ENCODE data around the gene NFIA.
"Not testable (repeated sequence)": the region's sequence is repeated elsewhere in the genome, so short reads cannot be mapped to it uniquely, and the experiment has no call there.

DNA sequence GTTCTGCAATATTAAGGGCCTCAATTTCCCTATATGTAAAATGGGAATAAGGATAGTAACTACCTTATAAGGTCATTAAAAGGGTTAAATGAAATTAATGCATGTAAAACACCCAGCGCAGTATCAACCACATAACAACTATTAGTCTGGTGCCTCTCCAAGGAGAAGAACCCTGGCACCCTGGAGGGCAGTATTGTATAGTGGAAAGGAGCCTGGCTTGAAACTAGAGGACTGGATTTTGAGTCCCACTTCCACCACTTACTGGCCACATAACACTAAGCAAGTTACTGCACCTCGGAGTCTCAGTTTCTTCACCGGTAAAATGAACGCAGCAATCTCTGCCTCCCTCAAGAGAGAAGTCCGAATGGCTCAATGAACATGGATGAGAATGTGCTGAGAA is 385.5 kb downstream of the NFIA start:
- TF ChIP-seq POLR2AphosphoS5, EP300 (IDR thresholded peaks at IDR 0.05): not testable (repeated sequence)
- TF ChIP-seq, protein P1, sequence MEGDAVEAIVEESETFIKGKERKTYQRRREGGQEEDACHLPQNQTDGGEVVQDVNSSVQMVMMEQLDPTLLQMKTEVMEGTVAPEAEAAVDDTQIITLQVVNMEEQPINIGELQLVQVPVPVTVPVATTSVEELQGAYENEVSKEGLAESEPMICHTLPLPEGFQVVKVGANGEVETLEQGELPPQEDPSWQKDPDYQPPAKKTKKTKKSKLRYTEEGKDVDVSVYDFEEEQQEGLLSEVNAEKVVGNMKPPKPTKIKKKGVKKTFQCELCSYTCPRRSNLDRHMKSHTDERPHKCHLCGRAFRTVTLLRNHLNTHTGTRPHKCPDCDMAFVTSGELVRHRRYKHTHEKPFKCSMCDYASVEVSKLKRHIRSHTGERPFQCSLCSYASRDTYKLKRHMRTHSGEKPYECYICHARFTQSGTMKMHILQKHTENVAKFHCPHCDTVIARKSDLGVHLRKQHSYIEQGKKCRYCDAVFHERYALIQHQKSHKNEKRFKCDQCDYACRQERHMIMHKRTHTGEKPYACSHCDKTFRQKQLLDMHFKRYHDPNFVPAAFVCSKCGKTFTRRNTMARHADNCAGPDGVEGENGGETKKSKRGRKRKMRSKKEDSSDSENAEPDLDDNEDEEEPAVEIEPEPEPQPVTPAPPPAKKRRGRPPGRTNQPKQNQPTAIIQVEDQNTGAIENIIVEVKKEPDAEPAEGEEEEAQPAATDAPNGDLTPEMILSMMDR (IDR thresholded peaks at IDR 0.05) = not testable (repeated sequence)

Measured in esophagus muscularis mucosa (tissue), 4 donors.